ENCODE measurements around the gene CASZ1.

DNA sequence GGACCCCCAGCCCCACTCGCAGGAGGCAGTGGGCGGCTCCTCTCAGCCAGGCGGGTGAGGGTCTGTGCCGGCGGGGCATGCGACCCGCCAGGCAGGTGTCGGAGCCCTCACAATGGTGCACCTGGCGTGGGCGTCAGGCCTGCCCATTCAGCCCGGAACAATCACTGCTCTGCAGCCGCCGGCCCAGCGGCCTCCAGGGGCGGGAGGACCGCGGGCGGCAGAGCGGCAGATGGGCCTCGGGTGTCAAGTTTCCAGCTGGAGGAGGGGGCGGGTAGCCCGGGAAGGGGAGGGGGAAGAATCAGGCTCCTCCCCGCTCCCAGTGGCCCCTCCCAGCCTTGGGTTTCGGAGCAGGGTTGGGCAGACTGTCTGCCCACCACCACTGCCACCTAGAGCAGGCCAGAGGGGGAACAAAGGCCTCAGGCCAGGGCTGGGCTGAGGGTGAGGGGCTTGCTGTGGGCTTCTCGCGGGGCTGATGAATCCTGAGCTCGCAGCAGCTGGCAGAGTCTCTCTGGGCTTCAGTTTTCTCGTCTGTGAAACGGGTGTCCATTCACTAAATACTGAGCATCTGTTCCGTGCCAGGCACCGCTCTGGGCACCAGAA lies 39.5 kb upstream of the CASZ1 start:
- TF ChIP-seq ZNF274 (IDR thresholded peaks at IDR 0.05; ENCODE audit: low read depth, low read length) = no peak
- no peak for TF ChIP-seq SUZ12 (IDR thresholded peaks at IDR 0.05; ENCODE audit: extremely low read depth, insufficient read depth, insufficient read length)
- no peak for TF ChIP-seq YY1 (IDR thresholded peaks at IDR 0.05; ENCODE audit: insufficient read depth, insufficient read length)
